HEK293 (cell line): ENCODE results near the gene CLSTN1.

ENCODE experiments used
- CTCF ChIA-PET: fragments of 350-600 bp; formaldehyde crosslinking; extraction: SDS; loops from one replicate; lab custom pipeline; 2021; ENCODE audit warnings: antibody characterized with exemption; lab: Yijun Ruan, JAX
- POLR2A ChIA-PET: fragments of 300-600 bp; formaldehyde crosslinking; extraction: SDS; loops from one replicate; lab custom pipeline; 2020; ENCODE audit warnings: antibody characterized with exemption, inconsistent platforms; lab: Yijun Ruan, JAX
- H3K27ac ChIP-seq: fragments of 200-500 bp; sonication (Bioruptor generic); 2 replicates; pipeline ENCODE4 v1.5.1; 2014; ENCODE audit warnings: low read depth, low read length, control low read depth, inconsistent platforms; ENCODE audit errors: extremely low read depth
- H3K36me3 ChIP-seq, 2 experiments: fragments of 200-500 bp in 1 of 2; sonication (Bioruptor generic) in 1 of 2; 1 replicate in 1 of 2; 2 replicates in 1 of 2; pipeline ENCODE4 v1.5.1; 2014 to 2017; ENCODE audit warnings: inconsistent platforms in 2 of 2, low read length in 2 of 2; ENCODE audit not compliant: control insufficient read depth in 2 of 2, insufficient read depth in 1 of 2
- H3K4me1 ChIP-seq: fragments of 200-500 bp; sonication (Bioruptor generic); 2 replicates; pipeline ENCODE4 v1.5.1; 2014; ENCODE audit warnings: mild to moderate bottlenecking, low read length, inconsistent platforms; ENCODE audit not compliant: control insufficient read depth, insufficient read depth
- H3K4me3 ChIP-seq: 2 replicates; pipeline ENCODE4 v1.5.1; 2011; ENCODE audit warnings: low read depth, mild to moderate bottlenecking, control low read depth, low read length, moderate library complexity
- H3K9me3 ChIP-seq: fragments of 200-500 bp; sonication (Bioruptor generic); 2 replicates; pipeline ENCODE4 v1.5.1; 2014; ENCODE audit warnings: low read depth, low read length, inconsistent platforms; ENCODE audit not compliant: control insufficient read depth, insufficient read depth
- ATF2 ChIP-seq: fragments of 450-650 bp; formaldehyde crosslinking; IDR thresholded peaks from 2 replicates; pipeline ENCODE4 v1.5.1; 2016; ENCODE audit warnings: missing biosample characterization, missing genetic modification characterization, low read depth
- EGR2 ChIP-seq: fragments of 450-650 bp; formaldehyde crosslinking; IDR thresholded peaks from 2 replicates; pipeline ENCODE4 v1.5.1; 2016; ENCODE audit warnings: low read depth, missing biosample characterization, missing genetic modification characterization
- GLI4 ChIP-seq: fragments of 450-650 bp; formaldehyde crosslinking; IDR thresholded peaks from 2 replicates; pipeline ENCODE4 v1.5.1; 2016; ENCODE audit warnings: missing biosample characterization, missing genetic modification characterization
- GLIS2 ChIP-seq: fragments of 450-650 bp; formaldehyde crosslinking; IDR thresholded peaks from 2 replicates; pipeline ENCODE4 v1.5.1; 2016; ENCODE audit warnings: missing biosample characterization, missing genetic modification characterization
- REST ChIP-seq: fragments of 450-650 bp; formaldehyde crosslinking; IDR thresholded peaks from 2 replicates; pipeline ENCODE4 v1.5.1; 2016; ENCODE audit warnings: missing biosample characterization, missing genetic modification characterization
- ZBTB10 ChIP-seq: fragments of 450-650 bp; formaldehyde crosslinking; IDR thresholded peaks from 2 replicates; pipeline ENCODE4 v1.5.1; 2016; ENCODE audit warnings: missing biosample characterization, missing genetic modification characterization
- ZBTB20 ChIP-seq: fragments of 450-650 bp; formaldehyde crosslinking; IDR thresholded peaks from 2 replicates; pipeline ENCODE4 v1.5.1; 2016; ENCODE audit warnings: missing biosample characterization, missing genetic modification characterization
- ZBTB21 ChIP-seq: fragments of 450-650 bp; formaldehyde crosslinking; IDR thresholded peaks from 2 replicates; pipeline ENCODE4 v1.5.1; 2017; ENCODE audit warnings: missing biosample characterization, missing genetic modification characterization
- ZBTB8A ChIP-seq: fragments of 450-650 bp; formaldehyde crosslinking; IDR thresholded peaks from 2 replicates; pipeline ENCODE4 v1.5.1; 2016; ENCODE audit warnings: missing biosample characterization, missing genetic modification characterization
- ZNF114 ChIP-seq: fragments of 450-650 bp; formaldehyde crosslinking; IDR thresholded peaks from 2 replicates; pipeline ENCODE4 v1.5.0; 2017; ENCODE audit warnings: missing biosample characterization, missing genetic modification characterization
- ZNF174 ChIP-seq: fragments of 450-650 bp; formaldehyde crosslinking; IDR thresholded peaks from 2 replicates; pipeline ENCODE4 v1.5.0; 2017; ENCODE audit warnings: missing biosample characterization, mild to moderate bottlenecking, missing genetic modification characterization
- ZNF266 ChIP-seq: fragments of 450-650 bp; formaldehyde crosslinking; IDR thresholded peaks from 2 replicates; pipeline ENCODE4 v1.5.1; 2016; ENCODE audit warnings: missing biosample characterization, missing genetic modification characterization, low read depth
- ZNF366 ChIP-seq: fragments of 450-650 bp; formaldehyde crosslinking; conservative IDR thresholded peaks from 2 replicates; pipeline ENCODE4 v1.5.1; 2016; ENCODE audit warnings: missing biosample characterization, missing genetic modification characterization
- ZNF37A ChIP-seq: fragments of 450-650 bp; IDR thresholded peaks from 2 replicates; pipeline ENCODE4 v1.5.1; 2018; ENCODE audit warnings: missing biosample characterization, missing genetic modification characterization
- ZNF560 ChIP-seq: fragments of 450-650 bp; formaldehyde crosslinking; IDR thresholded peaks from 2 replicates; pipeline ENCODE4 v1.5.1; 2017; ENCODE audit warnings: missing biosample characterization, missing genetic modification characterization, borderline replicate concordance
- ZNF624 ChIP-seq: fragments of 450-650 bp; formaldehyde crosslinking; IDR thresholded peaks from 2 replicates; pipeline ENCODE4 v1.5.1; 2017; ENCODE audit warnings: missing biosample characterization, missing genetic modification characterization
- ZNF658 ChIP-seq: fragments of 450-650 bp; formaldehyde crosslinking; IDR thresholded peaks from 2 replicates; pipeline ENCODE4; 2016; ENCODE audit warnings: missing biosample characterization, missing genetic modification characterization
- ZNF777 ChIP-seq: fragments of 450-650 bp; formaldehyde crosslinking; IDR thresholded peaks from 2 replicates; pipeline ENCODE4 v1.5.1; 2017; ENCODE audit warnings: missing biosample characterization, missing genetic modification characterization, borderline replicate concordance
- ZNF830 ChIP-seq: fragments of 450-650 bp; IDR thresholded peaks from 2 replicates; pipeline ENCODE4 v1.5.0; 2018; ENCODE audit warnings: missing biosample characterization, missing genetic modification characterization, low read depth, mild to moderate bottlenecking, moderate library complexity
- TF ChIP-seq, protein P1 (sequence below): fragments of 450-650 bp; formaldehyde crosslinking; conservative IDR thresholded peaks from 2 replicates; pipeline ENCODE4 v1.5.1; 2016; ENCODE audit warnings: low read depth, missing biosample characterization, missing genetic modification characterization
- TF ChIP-seq, protein P2 (sequence below): fragments of 450-650 bp; formaldehyde crosslinking; optimal IDR thresholded peaks from 2 replicates; pipeline ENCODE3; 2016; ENCODE audit warnings: missing biosample characterization, mild to moderate bottlenecking, missing genetic modification characterization
- TF ChIP-seq, protein P3 (sequence below): fragments of 450-650 bp; formaldehyde crosslinking; IDR thresholded peaks from 2 replicates; pipeline ENCODE4 v1.5.1; 2016; ENCODE audit warnings: missing biosample characterization, missing genetic modification characterization

The CLSTN1 gene

GRCh38 chr1:9691691-9692090 lies 132.1 kb downstream of the CLSTN1 start (continued):
- TF ChIP-seq, protein P1, sequence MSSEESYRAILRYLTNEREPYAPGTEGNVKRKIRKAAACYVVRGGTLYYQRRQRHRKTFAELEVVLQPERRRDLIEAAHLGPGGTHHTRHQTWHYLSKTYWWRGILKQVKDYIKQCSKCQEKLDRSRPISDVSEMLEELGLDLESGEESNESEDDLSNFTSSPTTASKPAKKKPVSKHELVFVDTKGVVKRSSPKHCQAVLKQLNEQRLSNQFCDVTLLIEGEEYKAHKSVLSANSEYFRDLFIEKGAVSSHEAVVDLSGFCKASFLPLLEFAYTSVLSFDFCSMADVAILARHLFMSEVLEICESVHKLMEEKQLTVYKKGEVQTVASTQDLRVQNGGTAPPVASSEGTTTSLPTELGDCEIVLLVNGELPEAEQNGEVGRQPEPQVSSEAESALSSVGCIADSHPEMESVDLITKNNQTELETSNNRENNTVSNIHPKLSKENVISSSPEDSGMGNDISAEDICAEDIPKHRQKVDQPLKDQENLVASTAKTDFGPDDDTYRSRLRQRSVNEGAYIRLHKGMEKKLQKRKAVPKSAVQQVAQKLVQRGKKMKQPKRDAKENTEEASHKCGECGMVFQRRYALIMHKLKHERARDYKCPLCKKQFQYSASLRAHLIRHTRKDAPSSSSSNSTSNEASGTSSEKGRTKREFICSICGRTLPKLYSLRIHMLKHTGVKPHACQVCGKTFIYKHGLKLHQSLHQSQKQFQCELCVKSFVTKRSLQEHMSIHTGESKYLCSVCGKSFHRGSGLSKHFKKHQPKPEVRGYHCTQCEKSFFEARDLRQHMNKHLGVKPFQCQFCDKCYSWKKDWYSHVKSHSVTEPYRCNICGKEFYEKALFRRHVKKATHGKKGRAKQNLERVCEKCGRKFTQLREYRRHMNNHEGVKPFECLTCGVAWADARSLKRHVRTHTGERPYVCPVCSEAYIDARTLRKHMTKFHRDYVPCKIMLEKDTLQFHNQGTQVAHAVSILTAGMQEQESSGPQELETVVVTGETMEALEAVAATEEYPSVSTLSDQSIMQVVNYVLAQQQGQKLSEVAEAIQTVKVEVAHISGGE (tag by site-specific recombination) = no peak
- TF ChIP-seq ZNF266 (tag by site-specific recombination) (no peak), ZNF366 (tag by site-specific recombination) (no peak), GLI4 (tag by site-specific recombination) (no peak), GLIS2 (no peak), ZNF174 (tag by site-specific recombination) (no peak), ZBTB8A (tag by site-specific recombination) (no peak), EGR2 (tag by site-specific recombination) (no peak)

DNA sequence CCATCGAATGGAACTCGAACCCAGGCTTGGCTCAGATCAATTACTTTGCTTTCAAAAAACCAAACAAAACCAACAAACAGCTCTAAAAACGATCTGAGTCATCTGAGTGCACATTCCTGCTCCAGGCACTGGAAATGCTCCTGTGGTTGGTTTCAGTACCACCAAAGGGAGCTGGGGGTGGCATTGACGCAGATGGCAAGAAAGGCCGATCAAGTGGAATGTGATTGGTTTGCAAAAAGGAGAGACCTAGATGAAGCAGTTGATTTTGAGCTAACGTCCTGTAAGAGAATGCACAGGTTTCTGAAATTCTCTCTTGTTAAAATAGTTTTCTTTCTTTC lies 132.7 kb downstream of the CLSTN1 start:
- CTCF ChIA-PET = interaction anchor here (0.6 to 2.6 kb wide), 6 partner anchors 11 to 684 kb away, joined by 3 to 9 read pairs (median 4); no protein-coding TSS in a partner anchor
- H3K4me3 ChIP-seq = no peak overlapping the region
- POLR2A ChIA-PET = interaction anchor here (0.6 kb wide), 1 partner anchor 126 kb away, joined by 8 read pairs; no protein-coding TSS in a partner anchor
- TF ChIP-seq ZNF658 (tag by site-specific recombination) (no peak), ATF2 (no peak), ZBTB10 (no peak), ZNF114 (tag by site-specific recombination) (no peak), ZNF830 (tag by site-specific recombination) (no peak), ZNF37A (tag by site-specific recombination) (no peak), ZNF174 (tag by site-specific recombination) (no peak), ZNF366 (tag by site-specific recombination) (no peak), ZBTB21 (tag by site-specific recombination) (no peak), ZNF560 (tag by site-specific recombination) (no peak), ZNF624 (no peak), ZNF777 (no peak), ZBTB20 (tag by site-specific recombination) (no peak), REST (tag by site-specific recombination) (no peak)
- TF ChIP-seq, protein P2, sequence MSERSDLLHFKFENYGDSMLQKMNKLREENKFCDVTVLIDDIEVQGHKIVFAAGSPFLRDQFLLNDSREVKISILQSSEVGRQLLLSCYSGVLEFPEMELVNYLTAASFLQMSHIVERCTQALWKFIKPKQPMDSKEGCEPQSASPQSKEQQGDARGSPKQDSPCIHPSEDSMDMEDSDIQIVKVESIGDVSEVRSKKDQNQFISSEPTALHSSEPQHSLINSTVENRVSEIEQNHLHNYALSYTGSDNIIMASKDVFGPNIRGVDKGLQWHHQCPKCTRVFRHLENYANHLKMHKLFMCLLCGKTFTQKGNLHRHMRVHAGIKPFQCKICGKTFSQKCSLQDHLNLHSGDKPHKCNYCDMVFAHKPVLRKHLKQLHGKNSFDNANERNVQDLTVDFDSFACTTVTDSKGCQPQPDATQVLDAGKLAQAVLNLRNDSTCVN (tag by site-specific recombination) = no peak
- TF ChIP-seq, protein P3, sequence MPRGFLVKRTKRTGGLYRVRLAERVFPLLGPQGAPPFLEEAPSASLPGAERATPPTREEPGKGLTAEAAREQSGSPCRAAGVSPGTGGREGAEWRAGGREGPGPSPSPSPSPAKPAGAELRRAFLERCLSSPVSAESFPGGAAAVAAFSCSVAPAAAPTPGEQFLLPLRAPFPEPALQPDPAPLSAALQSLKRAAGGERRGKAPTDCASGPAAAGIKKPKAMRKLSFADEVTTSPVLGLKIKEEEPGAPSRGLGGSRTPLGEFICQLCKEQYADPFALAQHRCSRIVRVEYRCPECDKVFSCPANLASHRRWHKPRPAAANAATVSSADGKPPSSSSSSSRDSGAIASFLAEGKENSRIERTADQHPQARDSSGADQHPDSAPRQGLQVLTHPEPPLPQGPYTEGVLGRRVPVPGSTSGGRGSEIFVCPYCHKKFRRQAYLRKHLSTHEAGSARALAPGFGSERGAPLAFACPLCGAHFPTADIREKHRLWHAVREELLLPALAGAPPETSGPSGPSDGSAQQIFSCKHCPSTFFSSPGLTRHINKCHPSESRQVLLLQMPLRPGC (tag by site-specific recombination) = no peak
- TF ChIP-seq, all 188 proteins: peak for 0
- H3K27ac ChIP-seq = no peak overlapping the region
- H3K4me1 ChIP-seq = no peaks in the 10 kb centered on the region
- H3K9me3 ChIP-seq = no peaks in the 10 kb centered on the region
- H3K36me3 ChIP-seq = no peaks in the 10 kb centered on the region
